Raji (cell line): ENCODE data around the gene LEAP2.

Experiments
- POLR2A ChIP-seq: IDR thresholded peaks from 2 replicates; pipeline ENCODE4 v1.6.1; 2011; ENCODE audit warnings: low read depth, low read length, control low read depth; ENCODE audit not compliant: insufficient read depth

Gene LEAP2

GRCh38 chr5:132873119-132873929 lies at the start of gene LEAP2:
TSS of gene LEAP2 (plus strand) at chr5:132873668. CDS start at chr5:132873695, 27 bp downstream.
- no peak for TF ChIP-seq POLR2A

DNA sequence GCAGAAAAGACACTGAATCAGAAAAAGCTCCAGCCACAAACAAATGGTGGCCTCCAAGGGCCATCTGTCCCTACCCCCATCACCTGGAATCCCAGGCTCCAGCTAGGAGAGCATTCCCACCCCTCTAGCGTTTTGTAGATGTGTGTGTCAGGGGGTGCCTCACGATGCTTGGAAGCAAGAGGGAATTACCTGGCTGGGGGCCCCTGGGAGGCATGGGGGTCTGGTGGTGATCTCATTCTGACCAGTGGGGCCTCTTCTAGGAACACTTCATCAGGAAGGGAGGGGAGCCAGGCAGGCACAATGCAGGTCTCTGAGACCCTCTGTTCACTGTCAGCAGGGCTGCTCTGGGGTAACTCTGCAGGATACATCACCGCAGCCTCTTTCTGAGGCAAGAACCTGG lies 49.0 kb upstream of the LEAP2 start:
- TF ChIP-seq POLR2A = no peak

- no peak for TF ChIP-seq POLR2A
These were observed 48.2 kb upstream of the LEAP2 start for GRCh38 chr5:132825033-132825833.

DNA sequence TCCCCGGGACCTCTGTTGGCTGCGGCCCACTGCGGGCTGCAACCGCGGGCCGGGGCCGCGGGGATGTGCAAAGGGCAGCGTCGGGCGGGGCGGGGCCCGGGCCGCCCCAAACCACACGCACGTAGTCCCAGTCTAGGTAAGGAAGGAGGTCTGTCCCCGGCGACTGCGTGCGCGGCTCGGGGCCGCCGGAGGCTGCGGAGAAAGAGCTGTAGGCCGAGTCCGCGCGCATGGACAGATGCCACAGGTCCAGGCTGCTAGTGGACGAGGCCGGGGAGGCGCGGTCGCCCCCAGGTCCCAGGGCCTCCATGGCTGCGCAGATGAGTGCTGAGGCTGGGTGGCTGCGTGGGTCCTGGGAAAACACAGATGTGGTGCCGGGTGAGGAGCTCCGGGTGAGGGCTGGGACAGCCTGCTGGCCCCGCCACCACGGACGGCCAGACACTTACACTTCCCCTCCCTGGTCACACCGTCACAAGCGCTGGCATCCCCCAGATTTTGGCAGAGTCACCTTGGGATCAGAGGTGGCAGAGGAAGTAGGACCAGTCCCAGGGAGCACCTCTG lies 47.6 kb upstream of the LEAP2 start:
- TF ChIP-seq POLR2A = no peak

DNA sequence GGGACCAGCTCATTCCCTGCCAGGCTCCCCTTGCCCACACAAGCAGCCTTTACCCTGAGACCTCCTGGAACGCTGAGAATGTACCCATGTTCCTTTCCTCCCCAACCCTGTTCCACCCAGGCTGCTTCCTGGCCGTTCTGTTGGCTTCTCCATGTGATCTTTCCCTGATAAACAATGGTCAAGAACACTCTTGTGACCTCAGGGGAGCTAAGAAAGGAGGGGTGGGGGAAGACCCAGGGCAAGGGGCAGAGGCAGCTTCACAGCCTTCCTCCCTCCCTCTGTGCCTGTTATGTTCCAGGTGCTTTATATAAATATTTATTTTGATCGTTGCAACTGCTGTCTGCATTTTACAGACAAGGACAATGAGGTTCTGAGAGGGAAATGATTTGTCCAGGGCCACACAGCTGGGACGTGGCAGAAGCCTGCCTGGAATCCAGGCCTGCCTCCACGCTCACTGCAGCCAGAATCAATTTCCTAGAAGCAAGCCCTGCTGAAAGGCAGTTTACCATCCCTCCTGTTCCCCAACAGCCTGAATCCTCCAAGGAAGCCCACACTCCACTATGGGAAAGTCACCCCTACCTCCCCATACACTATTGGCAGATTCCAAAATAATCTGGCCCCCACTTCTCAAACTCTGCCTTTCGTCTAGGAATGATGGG lies 46.9 kb upstream of the LEAP2 start:
- TF ChIP-seq POLR2A = no peak

DNA sequence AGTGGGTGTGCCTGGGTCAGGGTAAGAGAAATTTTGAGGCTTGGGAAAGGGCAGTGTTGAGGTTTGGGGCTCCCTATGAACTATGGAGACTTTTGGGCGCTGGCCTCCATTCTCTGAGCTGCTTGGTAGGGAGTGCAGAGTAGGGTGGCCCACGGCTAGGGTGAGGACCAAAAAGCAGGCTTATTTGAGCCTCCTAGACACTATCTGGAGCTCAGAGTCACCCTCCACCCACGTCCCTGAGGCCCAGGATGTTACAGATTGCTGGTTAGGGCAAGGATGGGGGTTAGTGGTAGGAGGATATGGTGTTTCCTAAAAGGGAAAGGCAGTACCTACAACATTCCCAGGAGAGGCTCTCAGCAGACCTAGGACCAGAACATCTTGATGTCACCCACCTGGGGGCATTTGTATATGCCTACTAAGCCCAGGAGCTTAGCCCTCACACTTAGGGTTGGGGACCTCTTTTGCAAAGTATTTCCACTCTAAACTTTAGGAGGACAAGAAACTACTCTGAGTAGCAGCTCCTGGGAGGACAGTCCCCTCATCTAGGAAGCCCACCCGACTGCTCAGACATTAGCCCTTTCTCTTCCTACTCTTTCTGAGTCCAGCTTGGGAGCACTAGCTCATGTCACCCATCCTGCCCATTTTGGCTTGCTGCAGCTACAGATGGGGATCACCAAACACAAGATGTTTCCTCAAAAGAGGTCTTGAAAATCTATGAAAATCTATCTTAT lies 45.4 kb upstream of the LEAP2 start:
- TF ChIP-seq POLR2A = no peak

GRCh38 chr5:132828846-132829494 lies 44.5 kb upstream of the LEAP2 start:
- TF ChIP-seq POLR2A = no peak

DNA sequence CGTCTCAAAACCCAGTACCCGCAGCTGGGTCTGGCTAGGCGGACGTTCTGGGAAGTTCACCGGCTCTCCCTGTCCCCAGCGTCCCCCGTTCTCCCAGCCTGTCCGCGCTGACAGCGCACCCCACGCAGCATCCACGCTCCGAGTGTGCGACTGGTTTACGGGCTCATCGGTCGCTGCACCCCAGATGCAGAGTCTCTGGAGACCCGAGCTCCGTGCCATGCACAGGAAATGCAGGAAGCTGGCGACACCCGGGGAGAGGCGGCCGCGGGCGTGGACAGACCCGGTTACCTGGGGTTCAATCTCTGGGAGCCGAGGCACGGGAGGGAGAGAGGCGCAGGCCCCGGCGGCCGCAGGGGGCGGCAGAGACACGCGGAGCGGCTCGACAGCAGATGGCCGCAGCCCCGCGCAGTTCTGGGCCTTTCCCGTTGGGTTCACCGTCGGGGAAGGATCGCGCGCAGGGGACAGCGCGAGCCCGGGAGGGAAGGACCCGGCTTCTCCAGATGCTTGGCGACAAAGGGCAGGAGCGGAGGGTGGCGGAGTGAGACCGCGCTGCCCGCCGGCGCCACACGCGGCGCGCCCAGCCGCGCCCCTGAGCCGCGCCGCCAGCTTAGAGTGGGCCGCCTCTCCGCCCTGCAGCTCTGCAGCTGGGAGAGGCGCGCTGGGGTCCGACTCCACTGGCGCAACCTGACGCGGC lies 43.6 kb upstream of the LEAP2 start:
- TF ChIP-seq POLR2A = 0 out of 2 replicates have a peak, but pooled peaks have one; percentile 39

DNA sequence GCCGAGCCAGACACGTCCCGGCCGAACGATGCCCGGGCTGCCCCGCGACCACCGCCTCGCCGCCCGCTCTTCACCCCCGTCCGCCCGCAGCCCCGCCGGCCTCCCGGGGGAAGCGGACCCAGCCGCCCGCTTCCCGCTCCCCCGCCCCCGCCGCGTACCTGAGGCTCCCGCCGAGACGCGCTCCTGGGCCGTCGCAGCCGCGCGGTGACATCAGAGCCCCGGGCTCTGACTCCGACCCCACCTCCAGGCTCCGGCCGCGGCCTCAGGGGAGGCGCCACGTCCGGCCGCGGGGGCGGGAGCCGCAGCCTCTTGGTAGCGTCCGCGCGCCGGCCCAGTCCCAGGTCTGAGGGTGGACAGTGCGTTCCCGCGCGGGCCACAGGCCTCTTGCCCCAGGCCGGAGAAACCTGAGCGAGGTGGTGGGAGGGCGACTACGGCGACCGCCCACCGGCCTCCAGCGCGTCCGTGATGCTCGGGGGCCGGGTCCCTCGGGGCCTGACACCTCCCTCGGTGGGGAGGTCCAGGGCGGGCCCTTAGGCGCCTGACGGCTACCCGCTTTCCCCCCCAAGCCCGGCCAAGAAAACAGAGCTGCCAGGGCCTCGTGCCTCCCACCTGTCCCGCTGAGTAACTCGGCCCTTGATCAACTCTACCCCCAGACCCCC lies 42.9 kb upstream of the LEAP2 start, which contains the start of gene SHROOM1:
SHROOM1 (minus strand) TSS at position 212 of the 659 bp plus-strand sequence. CDS start 4,507 bp downstream, outside the sequence.
- TF ChIP-seq POLR2A = no peak

- TF ChIP-seq POLR2A = no peak
These were observed 42.2 kb upstream of the LEAP2 start for GRCh38 chr5:132831095-132831860.

DNA sequence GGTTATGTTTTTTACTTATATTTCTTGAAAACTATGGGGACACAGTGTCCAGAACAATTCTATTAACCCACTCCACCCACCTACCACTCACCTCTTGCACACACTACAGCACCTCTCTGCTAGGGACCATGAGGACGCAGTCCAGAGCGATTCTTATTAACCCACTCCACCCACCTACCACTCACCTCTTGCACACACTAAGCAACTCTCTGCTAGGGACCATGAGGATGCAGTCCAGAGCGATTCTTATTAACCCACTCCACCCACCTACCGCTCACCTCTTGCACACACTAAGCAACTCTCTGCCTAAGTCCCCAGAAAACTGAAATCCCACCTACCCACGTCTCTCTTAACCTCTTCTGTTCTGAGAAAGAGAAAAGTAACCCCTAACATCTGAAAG lies 40.9 kb upstream of the LEAP2 start:
- TF ChIP-seq POLR2A = no peak

- TF ChIP-seq POLR2A = no peak
These were observed 39.4 kb upstream of the LEAP2 start for GRCh38 chr5:132834057-132834456.

DNA sequence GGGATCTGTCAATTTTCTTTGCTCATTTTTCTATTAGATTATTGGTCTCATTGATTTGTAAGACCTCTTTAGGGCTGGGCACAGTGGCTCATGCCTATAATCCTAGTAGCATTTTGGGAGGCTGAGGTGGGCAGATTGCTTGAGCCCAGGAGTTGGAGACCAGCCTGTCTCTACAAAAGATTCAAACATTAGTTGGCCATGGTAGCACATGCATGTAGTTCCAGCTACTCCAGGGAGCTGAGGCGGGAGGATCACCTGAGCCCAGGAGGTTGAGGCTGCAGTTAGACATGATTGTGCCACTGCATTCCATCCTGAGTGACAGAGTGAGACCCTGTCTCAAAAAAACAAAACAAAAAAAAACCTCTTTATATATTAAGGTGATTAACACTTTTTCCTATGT lies 36.6 kb upstream of the LEAP2 start:
- no peak for TF ChIP-seq POLR2A

DNA sequence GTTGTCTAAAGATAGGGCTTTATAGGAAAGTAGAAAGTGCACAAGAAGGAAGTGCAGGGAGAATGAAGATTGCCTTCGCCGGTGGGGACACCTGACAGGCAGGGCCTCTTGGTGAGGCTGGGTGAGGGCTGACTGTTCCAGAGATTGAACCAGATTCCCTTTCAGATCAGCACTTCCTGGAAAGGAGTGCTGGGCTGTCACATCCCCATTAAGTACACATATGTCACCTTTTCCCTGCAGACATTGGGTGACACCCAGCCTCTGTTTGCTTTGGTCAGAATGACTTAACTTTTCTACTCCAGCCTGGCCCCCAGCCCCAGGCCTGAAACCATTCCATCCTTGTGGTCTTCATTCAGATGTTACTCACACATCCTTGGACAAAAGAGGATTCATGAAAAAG lies 35.6 kb upstream of the LEAP2 start:
- TF ChIP-seq POLR2A = no peak
